CD4-positive, alpha-beta T cell (primary cell): ENCODE data around the gene CHRNG. TPM values are rescaled to one million over a fixed set of nuclear protein-coding genes. Genes with fewer than 3 reads are reported as not detected.

Experiments
- ATAC-seq: fragments of 200-7000 bp; cut with Tn5 transposase; one replicate; pipeline ENCODE4 v1.10.0; 2022; ENCODE audit warnings: mild to moderate bottlenecking; ENCODE audit not compliant: poor library complexity
- CTCF ChIA-PET: fragments of 350-600 bp; sonication (Branson Sonifier 250); formaldehyde crosslinking; loops from one replicate; lab custom pipeline; 2021; ENCODE audit warnings: antibody characterized with exemption, inconsistent platforms; lab: Charles Lee
- POLR2A ChIA-PET: fragments of 350-600 bp; sonication (Branson Sonifier 250); formaldehyde crosslinking; loops from one replicate; lab custom pipeline; 2021; ENCODE audit warnings: antibody characterized with exemption, inconsistent platforms; lab: Charles Lee
- DNase-seq, 14 experiments: peaks; one replicate each; pipeline ENCODE4 v3.0.0-alpha.2; 2013 to 2020; ENCODE audit warnings: mixed read lengths in 2 of 14
- H3K27ac ChIP-seq, 2 donors: one replicate each; pipeline versions ENCODE4 v1.5.1 to v1.7.0; 2013; ENCODE audit warnings: low read length in 2 of 2, low read depth in 1 of 2, mild to moderate bottlenecking in 1 of 2
- H3K27me3 ChIP-seq, 2 experiments: 1 replicate in 1 of 2; 2 replicates in 1 of 2; pipeline versions ENCODE4 v1.6.1 to v1.7.0; 2013; ENCODE audit warnings: low read length in 2 of 2, control low read depth in 1 of 2, mild to moderate bottlenecking in 1 of 2, moderate library complexity in 1 of 2; ENCODE audit not compliant: insufficient read depth in 2 of 2, control insufficient read depth in 1 of 2
- H3K36me3 ChIP-seq: one replicate; pipeline ENCODE4 v1.6.1; 2013; ENCODE audit warnings: low read length, control low read depth; ENCODE audit not compliant: insufficient read depth
- H3K4me1 ChIP-seq: one replicate; pipeline ENCODE4 v1.6.1; 2013; ENCODE audit warnings: low read length, control low read depth; ENCODE audit not compliant: insufficient read depth
- H3K4me3 ChIP-seq: one replicate; pipeline ENCODE4 v1.5.1; 2013; ENCODE audit warnings: mild to moderate bottlenecking, low read length, moderate library complexity
- H3K9me3 ChIP-seq, 2 experiments: 1 replicate in 1 of 2; 2 replicates in 1 of 2; pipeline versions ENCODE4 v1.6.1 to v1.7.0; 2013; ENCODE audit warnings: low read length in 2 of 2, mild to moderate bottlenecking in 2 of 2, control low read depth in 1 of 2, moderate library complexity in 1 of 2; ENCODE audit not compliant: control insufficient read depth in 1 of 2, insufficient read depth in 1 of 2
- H3K27ac Mint-ChIP-seq: one replicate; pipeline ENCODE4 v1.8.0; 2020; ENCODE audit warnings: mixed read lengths
- H3K27me3 Mint-ChIP-seq: one replicate; pipeline ENCODE4 v1.8.0; 2021; ENCODE audit warnings: mixed read lengths
- H3K36me3 Mint-ChIP-seq: one replicate; pipeline ENCODE4 v1.8.0; 2021; ENCODE audit warnings: low read depth, mixed read lengths
- H3K4me1 Mint-ChIP-seq: one replicate; pipeline ENCODE4 v1.8.0; 2021; ENCODE audit warnings: low read depth, mixed read lengths
- H3K4me3 Mint-ChIP-seq: one replicate; pipeline ENCODE4 v1.8.0; 2020; ENCODE audit warnings: mild to moderate bottlenecking, mixed read lengths
- H3K9me3 Mint-ChIP-seq: one replicate; pipeline ENCODE4 v1.8.0; 2020; ENCODE audit warnings: mixed read lengths
- CTCF ChIP-seq: fragments of 200-600 bp; IDR thresholded peaks from one replicate; pipeline ENCODE4 v1.8.0; 2022; ENCODE audit warnings: antibody characterized with exemption, mild to moderate bottlenecking
- intact Hi-C, 2 experiments: fragments of 100-400 bp; cut with DNase I in 1 of 2; cut with micrococcal nuclease in 1 of 2; formaldehyde crosslinking; loops; one replicate each; pipeline versions ENCODE4 v1.15.1 to v1.9.0; 2023 to 2025; cut with DNase I, micrococcal nuclease
- total RNA-seq, 174 experiments: library from RNA in 2 of 174; stranded (reverse) in 2 of 174; gene quantifications; one replicate each; pipeline ENCODE4 v1.2.3 and lab custom pipeline; 2021 to 2026

Gene CHRNG
- total RNA-seq, 2 experiments from 2014 or later, result not detected

GRCh38 chr2:232550354-232551249 is 11.1 kb downstream of the CHRNG start, which contains the start of the genes EIF4E2 and TIGD1:
TSS of gene EIF4E2 (plus strand) at chr2:232550689. CDS start at chr2:232550725, 36 bp downstream.
TSS of gene TIGD1 (minus strand) at chr2:232550557. CDS start at chr2:232549882, 675 bp downstream.
- H3K4me1 ChIP-seq, result peaks cover 59% of the 10 kb centered on the region
- POLR2A ChIA-PET, result interaction anchor here (0.5 to 1.5 kb wide), 22 partner anchors 11 to 1087 kb away, joined by 3 to 11 read pairs (median 3); partner anchors contain the start of genes ATG16L1, INPP5D, NCL and PDE6D
- Mint-ChIP-seq H3K4me3 (peak within 1 kb of the TSS; percentile 98), H3K27me3 (no peaks in the 10 kb centered on the region), H3K9me3 (peaks cover 5% of the 10 kb centered on the region), H3K36me3 (peaks cover 78% of the 10 kb centered on the region), H3K27ac (peak within 1 kb of the TSS; percentile 97), H3K4me1 (peaks cover 85% of the 10 kb centered on the region)
- ATAC-seq (peak; percentile 83), DNase-seq (peak; percentile 85 to 95 (median 90))
- CTCF ChIA-PET, result interaction anchor here (1.5 kb wide), 1 partner anchor 29 kb away, joined by 4 read pairs; no protein-coding TSS in a partner anchor
- H3K4me3 ChIP-seq, result peak within 1 kb of the TSS; percentile 99
- intact Hi-C loops, result loop anchor here in 1 of 2 experiments (2.0 to 5.0 kb wide), 2 partner anchors 588 to 764 kb away; partner anchors contain the start of genes COPS7B and DIS3L2
- peaks cover 30% of the 10 kb centered on the region for H3K36me3 ChIP-seq
- peak; percentile 62 for TF ChIP-seq CTCF
- H3K27me3 ChIP-seq, result no peaks in the 10 kb centered on the region
- H3K9me3 ChIP-seq, result peaks cover 0 to 4% of the 10 kb centered on the region in 2 experiments
- H3K27ac ChIP-seq, result peak within 1 kb of the TSS; percentile 91 to 95

- no peaks in the 10 kb centered on the region for H3K27me3 Mint-ChIP-seq
- Histone ChIP-seq H3K4me1 (peaks cover 54% of the 10 kb centered on the region), H3K27me3 (no peaks in the 10 kb centered on the region), H3K36me3 (peaks cover 27% of the 10 kb centered on the region), H3K27ac (peak overlapping the region; percentile 91 to 95), H3K9me3 (peaks cover 0 to 4% of the 10 kb centered on the region in 2 experiments), H3K4me3 (peak overlapping the region; percentile 99)
- H3K9me3 Mint-ChIP-seq, result peaks cover 5% of the 10 kb centered on the region
- ChIA-PET POLR2A (interaction anchor here (0.5 to 1.5 kb wide), 19 partner anchors 10 to 1087 kb away, joined by 3 to 11 read pairs (median 3); partner anchors contain the start of genes ATG16L1, INPP5D, NCL and PDE6D), CTCF (interaction anchor here (1.5 kb wide), 1 partner anchor 29 kb away, joined by 4 read pairs; no protein-coding TSS in a partner anchor)
- peak in 1 of 14 experiments; percentile 8 for DNase-seq
- H3K4me1 Mint-ChIP-seq, result peaks cover 92% of the 10 kb centered on the region
- H3K36me3 Mint-ChIP-seq, result peaks cover 84% of the 10 kb centered on the region
- no peak for TF ChIP-seq CTCF
- H3K4me3 Mint-ChIP-seq, result peak overlapping the region; percentile 98
- ATAC-seq, result no peak
- intact Hi-C loops, result loop anchor here in 1 of 2 experiments (2.0 to 5.0 kb wide), 2 partner anchors 589 to 764 kb away; partner anchors contain the start of genes COPS7B and DIS3L2
- H3K27ac Mint-ChIP-seq, result peak overlapping the region; percentile 97
Observed at GRCh38 chr2:232551250-232551638, 11.8 kb downstream of the CHRNG start.

GRCh38 chr2:232551776-232552175 is 12.3 kb downstream of the CHRNG start:
- Mint-ChIP-seq H3K9me3 (peaks cover 5% of the 10 kb centered on the region), H3K4me1 (peaks cover 89% of the 10 kb centered on the region), H3K4me3 (peak overlapping the region; percentile 98), H3K36me3 (peaks cover 85% of the 10 kb centered on the region), H3K27ac (peak overlapping the region; percentile 97), H3K27me3 (no peaks in the 10 kb centered on the region)
- CTCF ChIA-PET, result no interaction called here
- Histone ChIP-seq H3K4me1 (peaks cover 52% of the 10 kb centered on the region), H3K27ac (peak overlapping the region in 1 of 2 donors; percentile 91), H3K36me3 (peaks cover 28% of the 10 kb centered on the region), H3K9me3 (peaks cover 0 to 4% of the 10 kb centered on the region in 2 experiments), H3K4me3 (peak overlapping the region; percentile 99), H3K27me3 (no peaks in the 10 kb centered on the region)
- ATAC-seq (no peak), DNase-seq (no peak)
- TF ChIP-seq CTCF, result no peak
- POLR2A ChIA-PET, result no interaction called here
- intact Hi-C loops, result loop anchor here in 1 of 2 experiments (2.0 to 5.0 kb wide), 4 partner anchors 53 to 765 kb away; partner anchors contain the start of genes COPS7B and DIS3L2
